NCI-H1417 (cell line): ENCODE measurements around the gene LGALS3BP.

Source experiments
- DNase-seq, 3 experiments: peaks; one replicate each; lab custom pipeline; 2025; lab: John Stamatoyannopoulos, UW

Gene LGALS3BP

GRCh38 chr17:78999056-78999768 lies 19.5 kb upstream of the LGALS3BP start:
- no peak for DNase-seq

GRCh38 chr17:78998311-78999055 lies 18.8 kb upstream of the LGALS3BP start:
- no peak for DNase-seq

GRCh38 chr17:78997881-78998280 lies 18.2 kb upstream of the LGALS3BP start:
- no peak for DNase-seq

- DNase-seq: no peak
These were observed 17.6 kb upstream of the LGALS3BP start for GRCh38 chr17:78997231-78997741.

GRCh38 chr17:78996781-78997201 lies 17.1 kb upstream of the LGALS3BP start:
- no peak for DNase-seq

GRCh38 chr17:78995761-78996451 lies 16.2 kb upstream of the LGALS3BP start:
- DNase-seq: no peak

- no peak for DNase-seq
These were observed 15.5 kb upstream of the LGALS3BP start for GRCh38 chr17:78995022-78995760.

GRCh38 chr17:78993981-78994671 lies 14.4 kb upstream of the LGALS3BP start:
- no peak for DNase-seq

- peak; percentile 22 to 42 (median 23) for DNase-seq
These were observed 13.7 kb upstream of the LGALS3BP start for GRCh38 chr17:78993241-78993956.

GRCh38 chr17:78992542-78993212 lies 13.0 kb upstream of the LGALS3BP start:
- no peak for DNase-seq

- DNase-seq: no peak
These were observed 12.3 kb upstream of the LGALS3BP start for GRCh38 chr17:78991906-78992532.

- DNase-seq: no peak
These were observed 11.5 kb upstream of the LGALS3BP start for GRCh38 chr17:78991017-78991738.

GRCh38 chr17:78990349-78991016 lies 10.8 kb upstream of the LGALS3BP start:
- DNase-seq: no peak

GRCh38 chr17:78988152-78988551 lies 8.4 kb upstream of the LGALS3BP start:
- DNase-seq: no peak

GRCh38 chr17:78986649-78987328 lies 7.1 kb upstream of the LGALS3BP start:
- peak; percentile 52 to 73 (median 64) for DNase-seq

- peak in 1 of 3 experiments; percentile 27 for DNase-seq
These were observed 6.4 kb upstream of the LGALS3BP start for GRCh38 chr17:78986048-78986648.

- DNase-seq: no peak
These were observed 5.7 kb upstream of the LGALS3BP start for GRCh38 chr17:78985395-78985794.
